ENCODE measurements around the gene VAV2. TPM values are rescaled to one million over a fixed set of nuclear protein-coding genes. Genes with fewer than 3 reads are reported as not detected.

VAV2 gene
- total RNA-seq, 1 experiment from 2014 or later: 30.7 TPM

GRCh38 chr9:133733421-133733795 lies 258.7 kb downstream of the VAV2 start:
- Mint-ChIP-seq H3K36me3 (ENCODE audit: insufficient read depth, unreplicated experiment) (peaks cover 3% of the 10 kb centered on the region), H3K27ac (ENCODE audit: unreplicated experiment) (no peak overlapping the region), H3K4me3 (ENCODE audit: low read depth, unreplicated experiment) (no peak overlapping the region), H3K9me3 (ENCODE audit: low read depth, unreplicated experiment) (no peaks in the 10 kb centered on the region), H3K4me1 (ENCODE audit: low read depth, unreplicated experiment) (no peaks in the 10 kb centered on the region), H3K27me3 (ENCODE audit: unreplicated experiment) (peaks cover 48% of the 10 kb centered on the region)
- no peak for DNase-seq
- no peak for TF ChIP-seq CTCF (IDR thresholded peaks at IDR 0.05; ENCODE audit: unreplicated experiment)
- intact Hi-C loops (cut with micrococcal nuclease; ENCODE audit: unreplicated experiment): no loop called here
- no TSS peak for BruUV-seq (replicated peaks)
- CTCF ChIA-PET: interaction anchor here (0.9 kb wide), 1 partner anchor 10 kb away, joined by 3 read pairs; no protein-coding TSS in a partner anchor

GRCh38 chr9:133732639-133733408 lies 259.3 kb downstream of the VAV2 start:
- Mint-ChIP-seq H3K9me3 (ENCODE audit: low read depth, unreplicated experiment) (no peaks in the 10 kb centered on the region), H3K27me3 (ENCODE audit: unreplicated experiment) (peaks cover 53% of the 10 kb centered on the region), H3K36me3 (ENCODE audit: insufficient read depth, unreplicated experiment) (peaks cover 3% of the 10 kb centered on the region), H3K4me1 (ENCODE audit: low read depth, unreplicated experiment) (no peaks in the 10 kb centered on the region), H3K4me3 (ENCODE audit: low read depth, unreplicated experiment) (no peak overlapping the region), H3K27ac (ENCODE audit: unreplicated experiment) (no peak overlapping the region)
- no TSS peak for BruUV-seq (replicated peaks)
- intact Hi-C loops (cut with micrococcal nuclease; ENCODE audit: unreplicated experiment): no loop called here
- DNase-seq: no peak
- CTCF ChIA-PET: interaction anchor here (0.9 to 1.2 kb wide), 2 partner anchors 10 kb away, joined by 3 read pairs; no protein-coding TSS in a partner anchor
- no peak for TF ChIP-seq CTCF (IDR thresholded peaks at IDR 0.05; ENCODE audit: unreplicated experiment)

- intact Hi-C loops (cut with micrococcal nuclease; ENCODE audit: unreplicated experiment): no loop called here
- no peaks in the 10 kb centered on the region for H3K4me1 Mint-ChIP-seq (ENCODE audit: low read depth, unreplicated experiment)
- peaks cover 3% of the 10 kb centered on the region for H3K36me3 Mint-ChIP-seq (ENCODE audit: insufficient read depth, unreplicated experiment)
- H3K4me3 Mint-ChIP-seq (ENCODE audit: low read depth, unreplicated experiment): no peak overlapping the region
- no peak overlapping the region for H3K27ac Mint-ChIP-seq (ENCODE audit: unreplicated experiment)
- no TSS peak for BruUV-seq (replicated peaks)
- CTCF ChIA-PET: interaction anchor here (1.2 kb wide), 1 partner anchor 11 kb away, joined by 3 read pairs; no protein-coding TSS in a partner anchor
- no peaks in the 10 kb centered on the region for H3K9me3 Mint-ChIP-seq (ENCODE audit: low read depth, unreplicated experiment)
- no peak for TF ChIP-seq CTCF (IDR thresholded peaks at IDR 0.05; ENCODE audit: unreplicated experiment)
- DNase-seq: no peak
- H3K27me3 Mint-ChIP-seq (ENCODE audit: unreplicated experiment): peaks cover 57% of the 10 kb centered on the region
Measured at GRCh38 chr9:133731876-133732638, 260.1 kb downstream of the VAV2 start.

DNA sequence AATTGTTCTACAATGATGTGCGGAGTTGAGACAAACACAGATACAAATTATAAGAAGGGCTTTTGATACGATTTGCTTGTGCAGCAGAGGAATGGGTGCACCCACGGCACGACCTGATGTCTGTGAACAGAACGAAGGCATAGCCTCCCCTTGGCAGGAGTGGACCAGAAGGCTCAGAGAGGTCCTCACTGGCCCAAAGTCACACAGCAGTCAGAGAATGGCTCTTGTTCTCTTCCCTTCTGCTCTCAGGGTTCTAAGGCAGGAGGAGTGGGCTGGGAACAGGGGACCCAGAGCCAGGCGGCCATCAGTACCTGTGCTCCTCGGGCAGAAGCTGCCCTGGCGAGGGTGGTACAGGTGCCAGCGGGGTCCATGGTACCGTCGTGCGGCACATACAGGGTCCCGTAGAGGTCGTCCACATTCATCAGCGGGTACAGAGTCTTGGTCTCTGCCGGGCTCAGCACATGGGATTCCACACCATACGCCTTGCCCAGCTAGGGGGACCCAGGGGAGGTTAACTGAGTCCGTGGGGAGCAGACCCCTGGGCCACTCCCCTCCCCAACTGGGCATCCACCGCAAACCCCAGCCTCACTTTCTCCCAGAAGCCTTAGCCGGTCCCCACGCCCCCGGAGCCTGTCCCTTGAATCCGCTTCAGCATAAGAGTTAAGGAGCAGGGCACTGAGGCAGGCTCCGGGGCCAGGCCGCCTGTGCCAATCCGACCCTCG lies 261.0 kb downstream of the VAV2 start:
- no peak for TF ChIP-seq CTCF (IDR thresholded peaks at IDR 0.05; ENCODE audit: unreplicated experiment)
- intact Hi-C loops (cut with micrococcal nuclease; ENCODE audit: unreplicated experiment): no loop called here
- BruUV-seq (replicated peaks): no TSS peak

More for the DNA sequence above, 261.0 kb downstream of the VAV2 start:
- Mint-ChIP-seq H3K27ac (ENCODE audit: unreplicated experiment) (no peak overlapping the region), H3K4me3 (ENCODE audit: low read depth, unreplicated experiment) (no peak overlapping the region), H3K4me1 (ENCODE audit: low read depth, unreplicated experiment) (no peaks in the 10 kb centered on the region), H3K9me3 (ENCODE audit: low read depth, unreplicated experiment) (no peaks in the 10 kb centered on the region), H3K27me3 (ENCODE audit: unreplicated experiment) (peaks cover 59% of the 10 kb centered on the region), H3K36me3 (ENCODE audit: insufficient read depth, unreplicated experiment) (peaks cover 2% of the 10 kb centered on the region)
- DNase-seq: no peak
- CTCF ChIA-PET: no interaction called here

All from Calu3 (cell line).